COLO668 (cell line): ENCODE results near the gene FGF19.
"Not testable (repeated sequence)": the region's sequence is repeated elsewhere in the genome, so short reads cannot be mapped to it uniquely, and the experiment has no call there.

Source experiments
- DNase-seq: peaks from one replicate; lab custom pipeline; 2025; ENCODE audit not compliant: unreplicated experiment; lab: John Stamatoyannopoulos, UW

Gene FGF19

DNA sequence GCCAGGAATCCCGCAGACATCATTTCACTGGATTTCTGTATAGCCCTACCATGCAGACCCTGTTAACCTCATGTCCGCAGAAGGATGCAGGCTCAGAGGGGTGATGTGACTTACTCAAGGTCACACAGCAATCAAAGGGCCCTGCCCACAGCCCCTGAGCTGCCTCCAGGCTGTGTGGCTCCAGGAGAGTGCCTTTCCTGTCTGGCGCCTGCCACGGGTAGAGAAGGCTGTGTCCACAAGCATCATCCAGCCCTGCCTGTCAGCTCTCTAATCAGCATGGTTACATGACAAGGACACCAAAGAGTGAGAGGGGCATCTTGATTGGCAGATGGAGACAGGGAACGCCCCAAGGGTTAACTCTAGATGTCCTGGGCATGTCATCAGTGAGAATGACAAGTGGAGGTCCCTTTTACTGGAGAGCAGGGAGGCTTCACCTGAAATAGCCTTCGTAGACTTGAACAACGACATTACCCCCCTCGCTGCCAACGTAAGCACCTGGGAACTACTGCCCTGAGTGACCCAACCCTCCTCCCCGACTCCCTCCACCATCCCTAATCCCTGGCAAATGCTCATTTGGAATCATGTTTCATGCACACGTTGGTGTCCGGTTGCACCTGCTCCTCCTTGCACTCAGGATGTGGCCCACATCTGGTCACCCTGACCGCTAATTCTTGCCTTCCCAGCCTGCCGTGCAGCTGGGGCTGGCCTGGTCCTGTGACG lies 6.9 kb downstream of the FGF19 start:
- peak; percentile 48 for DNase-seq

DNA sequence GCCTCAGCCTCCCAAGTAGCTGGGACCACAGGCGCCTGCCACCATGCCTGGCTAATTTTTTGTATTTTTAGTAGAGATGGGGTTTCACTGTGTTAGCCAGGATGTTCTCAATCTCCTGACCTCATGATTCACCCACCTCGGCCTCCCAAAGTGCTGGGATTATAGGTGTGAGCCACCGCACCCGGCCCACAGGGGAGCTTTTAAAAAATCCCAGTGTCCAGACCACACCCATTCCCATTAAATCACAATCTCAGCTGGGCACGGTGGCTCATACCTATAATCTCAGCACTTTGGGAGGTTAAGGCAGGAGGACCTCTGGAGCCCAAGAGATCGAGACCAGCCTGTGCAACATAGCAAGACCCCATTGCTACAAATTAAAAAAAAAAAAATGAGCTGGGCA lies 7.8 kb downstream of the FGF19 start:
- DNase-seq, result not testable (repeated sequence)

DNA sequence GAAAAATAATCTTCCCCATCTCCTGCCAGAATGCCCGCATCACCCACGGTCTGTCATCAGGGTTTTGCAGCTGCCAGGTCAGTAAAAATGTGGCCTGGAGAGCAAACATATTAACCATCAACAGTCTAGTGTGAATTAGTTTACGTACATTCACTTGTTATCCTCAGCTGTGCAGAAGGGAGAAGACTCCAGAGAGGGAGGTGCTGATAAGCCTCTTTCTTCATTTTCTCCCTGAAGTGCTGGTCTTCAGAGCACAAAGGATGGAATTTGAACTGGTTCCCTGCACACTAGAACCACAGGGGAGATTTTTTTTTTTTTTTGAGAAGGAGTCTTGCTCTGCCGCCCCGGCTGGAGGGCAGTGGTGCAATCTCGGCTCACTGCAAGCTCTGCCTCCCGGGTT lies 8.2 kb downstream of the FGF19 start:
- no peak for DNase-seq

DNA sequence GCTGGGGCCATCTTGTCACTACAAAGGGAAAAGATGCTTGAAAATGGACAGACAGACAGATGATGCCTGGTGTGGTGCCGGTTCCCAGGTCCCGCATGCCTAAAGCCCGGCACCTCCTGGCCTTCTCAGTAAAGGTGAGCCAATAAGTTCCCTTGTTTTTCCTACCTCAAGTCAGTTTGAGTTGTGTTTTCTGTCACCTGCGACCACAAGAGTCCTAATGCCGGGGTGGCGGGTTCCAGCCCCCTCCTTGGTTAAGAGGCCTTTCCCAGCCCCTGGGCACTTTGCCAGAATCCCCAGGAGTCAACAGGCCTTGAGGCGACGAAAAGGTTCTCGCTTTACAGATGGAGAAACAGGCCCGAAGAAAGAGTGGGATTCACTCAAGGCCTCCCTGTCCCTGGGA lies 9.0 kb downstream of the FGF19 start:
- peak; percentile 4 for DNase-seq

DNA sequence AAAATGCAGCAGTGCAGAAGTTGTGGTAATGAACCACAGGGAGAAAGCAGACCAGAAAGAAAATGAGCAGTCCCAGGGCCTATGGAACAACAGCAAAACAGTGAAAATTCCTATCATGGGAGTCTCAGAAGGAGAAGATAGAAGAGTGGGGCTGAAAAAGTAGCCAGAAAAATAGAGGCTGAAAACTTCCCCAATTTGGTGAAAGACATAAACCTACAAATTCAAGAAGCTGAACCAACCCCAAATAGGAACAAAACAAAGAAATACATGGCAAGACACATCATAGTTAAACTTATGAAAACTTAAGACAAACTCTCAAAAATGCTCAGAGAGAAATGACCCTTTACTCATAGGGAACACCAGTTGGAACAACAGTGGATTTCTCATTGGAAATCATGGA lies 11.4 kb downstream of the FGF19 start:
- no peak for DNase-seq

DNA sequence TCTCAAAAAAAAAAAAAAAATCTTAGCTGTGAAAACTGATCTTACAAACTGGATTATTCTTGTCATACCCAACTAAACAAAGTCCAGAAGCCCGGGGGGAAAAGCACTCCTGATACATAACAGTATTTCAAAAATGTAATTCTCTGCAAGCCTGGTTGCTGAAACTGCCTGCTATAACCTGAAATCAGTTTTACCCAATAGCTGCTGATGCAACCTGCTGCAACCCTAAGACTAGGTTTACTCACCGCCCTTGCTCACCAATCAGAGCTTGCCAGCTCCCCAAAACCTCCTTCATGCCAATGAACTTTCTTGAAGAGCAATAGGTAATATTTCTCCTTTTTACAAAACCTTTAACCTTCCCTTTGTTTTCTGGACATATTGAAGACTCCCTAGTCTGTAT lies 12.4 kb downstream of the FGF19 start:
- DNase-seq, result no peak

DNA sequence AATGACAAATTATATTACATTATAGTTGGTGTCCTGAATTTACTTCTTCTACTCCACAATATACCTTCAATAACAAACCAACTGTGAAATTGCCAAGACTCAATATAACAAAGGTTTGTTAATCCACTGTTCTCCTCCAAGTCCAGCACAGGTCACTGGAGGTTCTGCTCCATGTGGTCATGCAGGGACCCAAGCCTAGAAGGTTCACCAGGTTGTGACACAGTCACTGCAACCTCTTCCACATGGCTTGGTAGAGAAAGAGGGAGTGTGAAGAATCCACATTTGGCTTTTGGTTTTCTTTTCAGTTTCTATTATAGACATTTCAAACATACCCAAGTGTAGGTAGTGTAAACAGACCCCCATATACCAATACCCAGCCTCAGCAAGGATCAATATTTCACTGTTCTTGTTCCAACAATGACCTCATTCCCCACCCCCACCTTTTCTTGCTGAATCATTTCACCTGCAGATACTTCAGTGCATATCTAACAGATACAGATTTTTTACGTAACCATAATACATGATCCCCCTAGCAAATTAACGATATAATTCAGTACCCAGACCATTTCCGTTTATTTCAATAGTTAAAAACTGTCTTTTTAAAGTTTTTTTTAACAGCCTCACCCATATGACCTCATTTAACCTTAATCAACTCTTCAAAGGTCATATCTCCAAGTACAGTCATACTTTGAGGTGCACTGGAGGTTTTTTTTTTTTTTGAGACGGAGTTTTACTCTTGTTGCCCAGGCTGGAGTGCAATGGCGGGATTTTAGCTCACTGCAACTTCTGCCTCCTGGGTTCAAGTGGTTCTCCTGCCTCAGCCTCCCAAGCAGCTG lies 14.1 kb downstream of the FGF19 start:
- DNase-seq, result no peak

DNA sequence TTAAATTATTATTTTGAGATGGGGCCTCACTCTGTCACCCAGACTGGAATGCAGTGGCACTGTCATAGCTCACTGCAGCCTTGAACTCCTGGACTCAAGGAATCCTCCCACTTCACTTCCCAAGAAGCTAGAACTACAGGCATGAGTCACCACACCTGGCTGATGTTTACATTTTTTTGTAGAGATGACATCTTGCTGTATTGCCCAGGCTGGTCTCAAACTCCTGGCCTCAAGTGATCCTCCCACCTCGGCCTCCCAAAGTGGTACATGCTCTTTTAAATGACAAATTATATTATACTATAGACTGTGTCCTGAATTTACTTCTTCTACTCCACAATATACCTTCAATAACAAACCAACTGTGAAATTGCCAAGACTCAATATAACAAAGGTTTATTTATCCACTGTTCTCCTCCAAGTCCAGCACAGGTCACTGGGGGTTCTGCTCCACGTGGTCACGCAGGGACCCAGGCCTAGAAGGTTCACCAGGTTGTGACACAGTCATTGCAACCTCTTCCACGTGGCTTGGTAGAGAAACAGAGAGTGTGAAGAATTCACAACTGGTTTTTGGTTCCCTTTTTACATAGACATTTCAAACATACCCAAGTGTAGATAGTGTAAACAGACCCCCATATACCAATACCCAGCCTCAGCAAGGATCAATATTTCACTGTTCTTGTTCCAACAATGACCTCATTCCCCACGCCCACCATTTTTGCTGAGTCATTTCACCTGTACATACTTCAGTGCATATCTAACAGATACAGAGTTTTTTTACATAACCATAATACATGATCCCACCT lies 15.7 kb downstream of the FGF19 start:
- peak; percentile 25 for DNase-seq

DNA sequence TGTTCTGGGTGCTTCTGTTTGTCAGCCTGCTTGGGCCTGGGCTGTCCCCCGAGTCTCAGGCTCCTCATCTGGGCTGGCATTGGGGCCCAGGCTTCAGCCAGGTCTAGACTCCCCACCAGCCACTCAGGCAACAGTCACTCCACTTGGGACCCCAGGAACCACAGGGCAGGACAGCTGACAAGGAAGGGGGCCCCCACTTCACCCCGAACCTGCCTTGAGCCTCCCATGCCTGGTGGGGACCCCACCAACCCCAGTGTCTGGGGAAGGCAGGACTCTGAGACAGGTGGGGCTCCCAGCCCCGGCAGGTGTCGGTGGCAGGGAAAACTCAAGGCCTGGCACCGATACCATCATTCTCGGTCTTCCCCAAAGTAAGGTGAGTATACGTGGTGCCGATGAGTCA lies 17.0 kb downstream of the FGF19 start:
- no peak for DNase-seq

DNA sequence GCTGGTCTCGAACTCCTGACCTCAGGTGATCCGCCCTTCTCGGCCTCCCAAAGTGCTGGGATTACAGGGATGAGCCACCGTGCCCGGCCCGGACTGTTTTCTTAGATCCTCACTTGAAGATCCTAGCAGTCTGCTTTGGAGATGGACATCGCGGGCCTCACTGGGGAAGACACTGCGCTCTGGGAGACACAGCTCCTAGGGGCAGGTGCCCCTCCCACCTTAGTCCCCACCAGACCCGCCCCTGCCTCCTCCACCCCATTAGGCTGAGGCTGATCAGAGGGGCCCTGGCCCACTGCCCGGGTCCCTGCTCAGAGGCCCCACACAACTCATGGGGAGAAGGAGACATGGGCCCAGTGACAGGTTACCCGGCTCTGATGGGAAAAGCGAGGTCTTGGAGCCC lies 17.4 kb downstream of the FGF19 start:
- DNase-seq, result no peak

DNA sequence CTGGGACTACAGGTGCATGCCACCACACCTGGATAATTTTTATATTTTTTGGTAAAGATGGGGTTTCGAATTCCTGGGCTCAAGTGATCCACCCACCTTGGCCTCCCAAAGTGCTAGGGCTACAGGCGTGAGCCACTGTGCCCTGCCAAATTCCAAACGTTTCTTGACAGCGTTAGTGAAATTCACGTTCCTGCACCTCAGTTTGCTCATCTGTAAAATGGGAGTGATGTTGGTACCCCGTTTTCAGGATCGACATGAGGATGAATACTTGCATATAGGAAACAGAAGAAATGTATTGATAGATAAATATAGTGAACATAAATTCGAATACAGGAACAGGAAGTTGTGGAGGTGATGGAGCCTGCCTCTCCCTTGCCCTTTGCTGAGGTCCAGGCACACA lies 18.5 kb downstream of the FGF19 start:
- no peak for DNase-seq

DNA sequence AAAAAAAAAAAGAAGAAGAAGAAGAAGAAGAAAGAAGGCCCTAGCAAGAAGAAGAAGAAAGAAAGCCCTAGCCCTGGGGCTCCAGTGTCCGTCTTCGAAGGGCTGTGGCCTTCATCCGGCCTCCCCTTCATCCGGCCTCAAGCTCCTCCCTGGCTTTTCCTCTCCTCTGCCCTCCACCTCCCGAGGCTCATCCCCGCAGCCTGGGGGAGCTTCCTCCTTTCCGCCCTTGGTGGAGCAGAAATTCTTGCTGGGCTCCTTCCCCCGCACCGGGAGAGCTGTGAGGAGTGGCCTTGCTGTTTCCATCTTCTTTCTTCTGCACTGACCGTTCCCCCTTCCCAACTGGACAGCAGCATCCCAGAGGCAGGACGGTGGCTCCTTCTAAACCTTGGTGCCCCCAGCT lies 19.2 kb downstream of the FGF19 start:
- no peak for DNase-seq

DNA sequence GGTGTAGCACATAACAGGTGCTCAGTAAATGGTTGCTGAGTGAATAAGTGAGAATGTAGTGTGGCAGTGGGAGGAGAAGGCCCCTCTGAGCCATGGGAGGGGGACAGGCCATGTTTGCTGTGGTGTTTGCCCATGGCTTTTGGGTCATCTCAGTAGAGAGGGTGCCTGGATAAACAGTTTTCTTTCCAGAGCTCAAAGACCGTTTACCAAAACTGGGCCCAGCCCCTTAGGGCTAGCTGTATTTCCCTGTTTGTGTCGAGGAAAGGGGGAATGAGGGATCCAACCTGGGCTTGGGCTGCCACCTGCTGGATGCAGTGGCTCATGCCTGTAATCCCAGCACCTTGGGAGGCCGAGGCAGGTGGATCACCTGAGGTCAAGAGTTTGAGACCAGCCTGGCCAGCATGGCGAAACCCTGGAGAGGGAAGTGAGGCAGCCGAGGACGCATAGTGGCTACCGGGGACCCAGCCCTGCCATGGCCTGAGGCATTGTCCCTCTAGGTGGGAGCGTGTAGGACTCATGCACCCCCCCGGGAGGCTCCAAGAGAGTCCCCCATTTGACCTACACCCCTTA lies 20.0 kb downstream of the FGF19 start:
- DNase-seq, result peak; percentile 15

DNA sequence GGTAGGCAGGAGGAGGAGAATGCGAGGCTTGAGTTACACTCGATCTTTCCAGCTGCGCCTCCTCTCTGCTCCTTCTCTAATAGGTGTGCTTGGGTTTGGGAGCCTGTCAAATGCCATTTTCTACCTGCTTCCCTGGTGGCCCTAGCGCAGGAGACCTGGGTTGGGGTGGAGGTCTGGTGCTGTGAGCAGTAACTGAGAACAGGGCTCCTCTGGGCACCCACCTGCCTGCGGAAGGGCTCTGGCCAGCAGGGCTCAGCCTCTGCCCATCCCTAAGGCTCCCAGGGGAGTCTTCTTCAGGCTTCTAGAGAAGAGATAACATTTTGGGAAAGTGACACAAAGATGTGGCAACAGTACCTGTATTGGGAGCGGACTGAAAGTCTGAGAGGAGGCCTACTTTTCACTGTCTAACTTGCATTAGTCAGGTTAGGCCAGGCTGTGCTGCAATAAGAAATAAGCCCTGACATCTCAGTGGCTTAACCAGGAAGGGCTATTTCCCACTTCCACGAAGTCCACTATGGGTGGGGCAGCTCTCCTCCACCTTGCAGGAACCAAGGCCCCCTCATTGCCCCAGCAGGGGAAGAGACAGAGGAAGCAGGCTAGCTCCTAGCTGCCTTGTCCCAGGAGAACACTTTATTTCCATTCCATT lies 21.0 kb downstream of the FGF19 start:
- no peak for DNase-seq

DNA sequence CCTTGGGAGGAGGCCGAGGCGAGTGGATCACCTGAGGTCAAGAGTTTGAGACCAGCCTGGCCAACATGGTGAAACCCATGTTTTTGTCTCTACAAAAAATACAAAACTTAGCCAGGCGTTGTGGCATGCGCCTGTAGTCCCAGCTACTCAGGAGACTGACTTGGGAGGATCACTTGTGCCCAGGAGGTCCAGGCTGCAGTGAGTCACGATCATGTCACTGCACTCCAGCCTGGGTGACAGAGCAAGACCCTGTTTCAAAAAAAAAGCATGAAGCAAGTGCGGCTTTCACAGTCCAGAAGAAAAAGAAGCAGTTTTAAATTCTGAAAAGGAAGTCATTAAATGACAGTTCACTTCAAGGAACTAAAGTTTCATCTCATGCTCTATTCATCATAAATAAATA lies 21.6 kb downstream of the FGF19 start:
- DNase-seq, result no peak

DNA sequence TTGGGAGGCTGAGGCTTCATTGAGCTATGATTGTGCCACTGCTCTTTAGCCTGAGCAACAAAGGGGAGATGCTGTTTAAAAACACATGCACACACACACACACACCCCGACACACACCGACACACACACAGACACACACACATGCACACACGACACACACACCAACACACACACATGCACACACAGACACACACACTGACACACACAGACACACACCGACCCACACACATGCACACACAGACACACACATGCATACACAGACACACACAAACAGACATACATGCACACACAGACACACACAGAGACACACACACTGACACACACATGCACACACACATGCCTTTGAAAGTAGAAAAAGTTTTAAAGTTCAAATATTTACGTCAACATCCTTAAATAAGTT lies 23.1 kb downstream of the FGF19 start:
- no peak for DNase-seq

DNA sequence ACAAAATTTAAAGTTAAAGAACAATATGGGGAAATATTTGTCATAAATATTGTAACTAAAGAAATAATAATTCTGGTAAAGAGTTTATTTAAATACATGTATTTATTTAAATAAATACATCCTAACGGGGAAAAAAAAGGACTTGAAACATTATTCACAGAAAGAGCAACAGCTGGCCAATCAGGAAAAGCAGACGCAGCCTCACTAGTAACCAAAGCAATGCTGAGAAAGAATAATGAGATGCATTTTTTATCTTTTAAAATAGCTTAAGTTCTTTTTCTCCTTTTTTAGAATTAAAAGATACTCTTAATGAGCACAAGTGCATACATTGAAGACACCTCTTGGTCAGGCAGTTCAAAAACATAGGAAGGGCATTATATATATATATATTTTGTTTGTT lies 26.1 kb downstream of the FGF19 start:
- DNase-seq, result no peak

DNA sequence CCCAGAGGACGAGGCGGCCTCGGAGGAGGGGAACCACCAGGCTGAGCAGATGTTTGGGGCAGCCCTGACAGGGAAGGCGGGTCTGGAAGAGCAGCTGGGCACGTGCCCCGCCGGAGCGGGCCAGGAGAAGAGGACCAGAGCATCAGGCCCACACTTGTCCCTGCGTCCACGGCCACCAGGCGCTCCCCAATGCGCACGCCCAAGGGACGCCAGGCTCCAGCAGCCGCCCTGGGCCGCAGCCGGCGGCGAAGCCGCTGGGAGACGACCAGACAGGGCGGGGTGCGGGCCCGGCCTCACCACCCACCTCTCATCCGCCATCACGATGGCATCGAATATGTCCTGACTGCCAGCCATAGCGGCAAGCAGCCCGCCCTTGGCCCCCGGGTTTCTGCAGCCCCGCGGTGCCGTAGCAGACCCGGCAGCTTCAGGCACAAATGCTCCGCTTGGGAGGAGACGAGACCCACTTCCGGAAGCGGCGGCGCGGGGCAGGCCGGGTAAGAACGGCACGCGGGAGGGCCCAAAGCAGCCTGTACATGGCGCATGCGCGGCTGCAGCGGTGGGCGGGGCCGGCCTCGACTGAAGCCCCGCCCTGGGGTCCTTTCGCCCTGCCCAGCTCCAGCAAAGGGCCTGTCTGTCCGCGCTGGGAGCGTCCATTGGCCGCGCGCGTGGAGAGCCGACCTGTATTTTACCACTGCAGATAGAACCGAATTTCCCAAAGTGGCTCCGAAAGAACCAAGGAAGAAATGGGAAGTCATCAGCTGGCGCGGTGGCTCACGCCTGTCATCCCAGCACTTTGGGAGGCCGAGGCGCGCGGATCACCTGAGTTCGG lies 28.7 kb downstream of the FGF19 start, which contains the start of gene LTO1:
Gene LTO1 (minus strand): TSS at position 468 of the 829 bp plus-strand sequence. CDS start 114 bp downstream, at position 354.
- DNase-seq, result peak; percentile 88

DNA sequence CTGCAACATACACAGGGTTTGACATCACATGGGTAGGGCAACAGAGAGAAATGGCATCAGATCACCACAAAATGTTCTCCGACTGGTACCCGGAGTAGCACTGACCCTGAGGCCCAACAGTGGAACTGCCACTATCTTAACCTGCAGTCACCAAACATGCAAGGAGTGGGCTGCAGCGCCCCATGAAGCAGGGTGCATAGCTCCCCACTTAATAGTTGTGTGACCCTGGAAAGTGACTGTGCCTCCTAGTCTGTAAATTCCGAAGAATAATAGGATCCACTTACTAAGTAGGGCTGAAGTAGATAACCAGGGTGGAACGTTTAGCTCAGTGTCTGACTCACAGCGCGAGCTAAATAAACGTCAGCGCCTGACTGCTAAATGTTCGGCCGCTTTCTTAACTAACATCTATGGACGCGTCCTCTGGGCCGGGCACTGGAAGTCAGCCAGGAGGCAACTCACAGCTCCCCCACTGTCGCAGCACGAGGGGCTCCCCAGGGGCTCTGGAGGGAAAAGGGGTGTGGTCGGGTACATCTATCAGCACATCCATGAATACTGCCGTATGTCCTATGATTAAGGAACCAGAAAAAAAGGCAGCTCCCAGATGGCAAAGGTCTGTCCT lies 29.4 kb downstream of the FGF19 start:
- DNase-seq, result no peak
